Vagina (tissue), 2 donors: Measurements from ENCODE around the gene RPL32. TPM values are rescaled to one million over a fixed set of nuclear protein-coding genes. Genes with fewer than 3 reads are reported as not detected.

Experiments used
- DNase-seq, 2 donors: peaks; one replicate each; pipeline ENCODE4 v3.0.0-alpha.2; 2017; ENCODE audit errors: extremely low spot score in 2 of 2
- H3K27ac ChIP-seq: fragments of 200-600 bp; sonication (generic); one replicate; pipeline ENCODE4 v1.5.1; 2019
- H3K27me3 ChIP-seq: fragments of 200-600 bp; sonication (generic); one replicate; pipeline ENCODE4 v1.5.1; 2019
- H3K36me3 ChIP-seq, 2 donors: fragments of 200-600 bp; sonication (generic); one replicate each; pipeline ENCODE4 v1.5.1; 2017 to 2019
- H3K4me1 ChIP-seq: fragments of 200-600 bp; sonication (generic); one replicate; pipeline ENCODE4 v1.5.1; 2019
- H3K4me3 ChIP-seq, 2 donors: fragments of 200-600 bp; sonication (generic); 1 replicate in 1 of 2; 2 replicates in 1 of 2; pipeline ENCODE4 v1.5.1; 2016 to 2019
- H3K9me3 ChIP-seq: fragments of 200-600 bp; sonication (generic); one replicate; pipeline ENCODE4 v1.5.1; 2019
- CTCF ChIP-seq, 3 experiments: fragments of 450-650 bp in 2 of 3; fragments of 200-600 bp in 1 of 3; sonication (generic) in 1 of 3; IDR thresholded peaks; one replicate each; pipeline ENCODE4 v1.5.1; 2017 to 2019; ENCODE audit warnings: antibody characterized with exemption in 3 of 3, mild to moderate bottlenecking in 2 of 3, moderate library complexity in 2 of 3
- POLR2A ChIP-seq, 2 donors: fragments of 450-650 bp; IDR thresholded peaks; one replicate each; pipeline ENCODE4 v1.6.1; 2017; ENCODE audit warnings: antibody characterized with exemption in 2 of 2, mild to moderate bottlenecking in 2 of 2, moderate library complexity in 2 of 2
- POLR2AphosphoS5 ChIP-seq, 2 donors: sonication (generic); formaldehyde crosslinking; IDR thresholded peaks; one replicate each; pipeline ENCODE4 v1.9.0; 2017; ENCODE audit warnings: antibody characterized with exemption in 2 of 2, mild to moderate bottlenecking in 2 of 2, low read depth in 1 of 2; ENCODE audit not compliant: insufficient read depth in 1 of 2
- intact Hi-C: fragments of 100-400 bp; cut with DNase I; formaldehyde crosslinking; loops from one replicate; pipeline ENCODE4 v1.15.1; 2023
- total RNA-seq: library from RNA; depleted of rRNA; stranded (reverse); fragments of >200 nt; gene quantifications from one replicate; pipeline ENCODE4 v1.2.3, GENCODE V29; 2016

Gene RPL32
- total RNA-seq, 1 donor from 2014 or later = 2,085 TPM

DNA sequence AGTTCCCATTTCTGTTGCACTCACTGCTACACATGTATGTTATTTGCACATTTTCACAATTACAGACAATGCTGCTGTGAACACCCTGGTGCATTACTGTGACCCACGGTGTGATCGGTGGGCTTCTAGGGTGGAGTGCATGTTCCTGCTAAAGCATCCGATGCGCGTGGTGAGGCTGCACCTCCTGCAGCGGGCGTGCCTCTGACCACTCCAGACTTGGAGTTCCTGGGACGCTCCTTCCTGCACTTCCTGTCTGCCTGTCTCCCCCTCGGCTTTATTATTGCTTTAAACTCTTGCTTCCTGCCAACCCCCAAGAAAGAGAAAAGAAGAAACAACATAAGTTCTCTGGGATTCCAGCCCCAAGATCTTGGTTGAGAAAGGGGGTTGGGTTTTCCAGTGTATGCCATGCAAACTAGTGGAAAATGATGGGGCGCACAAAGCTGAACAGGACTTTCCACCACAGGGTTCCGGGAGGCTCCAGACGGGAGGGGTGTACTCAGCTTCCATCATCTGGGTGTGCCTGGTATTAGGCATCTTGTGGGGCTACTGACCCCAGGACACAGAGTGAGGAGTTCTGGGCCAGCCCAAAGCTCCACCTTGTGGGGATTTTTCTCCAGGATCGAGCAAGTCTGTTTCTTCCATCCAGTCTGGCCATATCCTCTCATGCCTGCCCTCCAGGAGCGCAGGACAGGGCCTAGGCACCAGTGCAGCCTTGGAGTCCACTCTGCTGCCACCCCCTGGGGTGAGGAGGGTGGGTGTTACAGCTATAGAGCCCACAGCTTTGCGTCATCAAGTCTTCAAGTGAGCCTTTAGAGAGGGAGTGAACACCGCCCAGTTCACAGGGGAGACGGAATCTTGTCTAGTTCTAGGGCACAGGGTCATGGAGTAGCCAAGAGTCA is 11.2 kb downstream of the RPL32 start:
- intact Hi-C loops = no loop called here
- peaks cover 0 to 47% of the 10 kb centered on the region in 2 donors for H3K36me3 ChIP-seq
- no peaks in the 10 kb centered on the region for H3K27me3 ChIP-seq
- H3K9me3 ChIP-seq = no peaks in the 10 kb centered on the region
- no peak overlapping the region for H3K4me3 ChIP-seq
- H3K27ac ChIP-seq = no peak overlapping the region
- no peaks in the 10 kb centered on the region for H3K4me1 ChIP-seq
- TF ChIP-seq CTCF (IDR thresholded peaks at IDR 0.05) (no peak), POLR2AphosphoS5 (IDR thresholded peaks at IDR 0.05; ENCODE audit: insufficient read depth in 1 of 2, low read depth in 1 of 2) (no peak), POLR2A (IDR thresholded peaks at IDR 0.05) (no peak)
- DNase-seq = no peak

- Histone ChIP-seq H3K27ac (no peak overlapping the region), H3K36me3 (peaks cover 0 to 39% of the 10 kb centered on the region in 2 donors), H3K27me3 (no peaks in the 10 kb centered on the region), H3K4me1 (no peaks in the 10 kb centered on the region), H3K4me3 (no peak overlapping the region), H3K9me3 (no peaks in the 10 kb centered on the region)
- DNase-seq = no peak
- no peak for TF ChIP-seq POLR2A (IDR thresholded peaks at IDR 0.05)
- TF ChIP-seq POLR2AphosphoS5 (IDR thresholded peaks at IDR 0.05; ENCODE audit: insufficient read depth in 1 of 2, low read depth in 1 of 2) = no peak
- no peak for TF ChIP-seq CTCF (IDR thresholded peaks at IDR 0.05)
- intact Hi-C loops = no loop called here
Measured at GRCh38 chr3:12829404-12829803, 12.0 kb downstream of the RPL32 start.

DNA sequence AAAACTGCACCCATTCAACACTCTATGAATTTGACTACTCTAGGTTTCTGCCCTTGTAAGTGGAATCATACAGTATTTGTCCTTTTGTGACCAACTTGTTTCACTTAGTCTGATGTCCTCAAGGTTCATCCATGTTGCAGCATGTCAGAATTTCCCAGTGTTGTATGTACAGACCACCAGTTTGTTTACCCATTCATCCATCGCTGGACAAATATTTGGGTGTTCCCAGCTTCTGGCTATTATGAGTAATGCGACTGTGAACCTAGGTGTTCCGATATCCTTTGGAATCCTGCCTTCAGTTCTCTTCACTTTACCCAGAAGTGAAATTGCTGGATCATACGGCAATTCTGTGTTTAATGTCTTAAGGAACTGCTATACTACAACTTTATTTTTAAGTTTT is 12.6 kb downstream of the RPL32 start:
- TF ChIP-seq CTCF (IDR thresholded peaks at IDR 0.05) = no peak
- no peak for TF ChIP-seq POLR2AphosphoS5 (IDR thresholded peaks at IDR 0.05; ENCODE audit: insufficient read depth in 1 of 2, low read depth in 1 of 2)
- TF ChIP-seq POLR2A (IDR thresholded peaks at IDR 0.05) = no peak
- no peaks in the 10 kb centered on the region for H3K9me3 ChIP-seq
- H3K27ac ChIP-seq = no peak overlapping the region
- H3K27me3 ChIP-seq = no peaks in the 10 kb centered on the region
- no peak for DNase-seq
- no peaks in the 10 kb centered on the region for H3K4me1 ChIP-seq
- H3K4me3 ChIP-seq = no peak overlapping the region
- intact Hi-C loops = no loop called here
- peaks cover 0 to 33% of the 10 kb centered on the region in 2 donors for H3K36me3 ChIP-seq

GRCh38 chr3:12825156-12825555 is 16.2 kb downstream of the RPL32 start:
- H3K27me3 ChIP-seq = no peaks in the 10 kb centered on the region
- H3K4me3 ChIP-seq = no peak overlapping the region
- TF ChIP-seq POLR2AphosphoS5 (IDR thresholded peaks at IDR 0.05; ENCODE audit: insufficient read depth in 1 of 2, low read depth in 1 of 2) = no peak
- no peak for TF ChIP-seq CTCF (IDR thresholded peaks at IDR 0.05)
- H3K4me1 ChIP-seq = no peaks in the 10 kb centered on the region
- H3K27ac ChIP-seq = no peak overlapping the region
- DNase-seq = no peak
- intact Hi-C loops = no loop called here
- peaks cover 0 to 7% of the 10 kb centered on the region in 2 donors for H3K36me3 ChIP-seq
- no peaks in the 10 kb centered on the region for H3K9me3 ChIP-seq

DNA sequence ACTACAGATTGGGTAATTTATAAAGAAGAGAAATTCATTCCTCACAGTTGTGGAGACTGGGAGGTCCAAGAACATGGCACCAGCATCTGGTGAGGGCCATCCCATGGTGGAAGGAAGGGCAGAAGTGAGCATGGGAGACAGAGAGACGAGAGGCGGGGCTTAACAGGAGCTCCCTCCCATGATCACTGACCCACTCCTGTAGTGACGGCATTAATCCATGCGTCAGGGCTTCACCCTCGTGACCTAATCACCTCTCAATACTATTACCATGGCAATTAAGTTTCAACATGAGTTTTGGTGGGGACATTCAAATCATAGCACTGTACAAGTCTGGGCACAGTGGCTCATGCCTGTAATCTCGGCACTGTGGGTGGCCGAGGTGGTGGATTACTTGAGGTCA is 17.1 kb downstream of the RPL32 start:
- no peak for TF ChIP-seq CTCF (IDR thresholded peaks at IDR 0.05)
- TF ChIP-seq POLR2A (IDR thresholded peaks at IDR 0.05) = no peak
- TF ChIP-seq POLR2AphosphoS5 (IDR thresholded peaks at IDR 0.05; ENCODE audit: insufficient read depth in 1 of 2, low read depth in 1 of 2) = no peak
- Histone ChIP-seq H3K36me3 (peaks cover 0 to 7% of the 10 kb centered on the region in 2 donors), H3K9me3 (no peaks in the 10 kb centered on the region), H3K4me3 (no peak overlapping the region), H3K27me3 (no peaks in the 10 kb centered on the region), H3K27ac (no peak overlapping the region), H3K4me1 (no peaks in the 10 kb centered on the region)
- DNase-seq = no peak
- intact Hi-C loops = no loop called here
